HepG2 (cell line): ENCODE results near the gene LINGO3.

ENCODE experiments used
- CC2D1A ChIP-seq: sonication (generic); formaldehyde crosslinking; IDR thresholded peaks from 2 replicates; pipeline ENCODE4 v1.8.1; 2023; ENCODE audit warnings: mild to moderate bottlenecking, missing genetic modification reagents
- ELF4 ChIP-seq: sonication (generic); formaldehyde crosslinking; IDR thresholded peaks from 2 replicates; pipeline ENCODE4 v1.5.0; 2020; ENCODE audit warnings: missing genetic modification reagents, mild to moderate bottlenecking, moderate library complexity, borderline replicate concordance

- no peak for TF ChIP-seq ELF4 (CRISPR knock-in tag)
- no peak for TF ChIP-seq CC2D1A (CRISPR knock-in tag)
These were observed 36.5 kb downstream of the LINGO3 start for GRCh38 chr19:2271234-2272103.
